NCI-H526 (cell line): Measurements from ENCODE around the gene RBFOX2.

ENCODE experiments used
- DNase-seq, 2 experiments: peaks; one replicate each; lab custom pipeline; 2025; lab: John Stamatoyannopoulos, UW

The RBFOX2 gene

GRCh38 chr22:35928285-35928798 is 100.3 kb downstream of the RBFOX2 start:
- DNase-seq = no peak

- no peak for DNase-seq
Observed at GRCh38 chr22:35923026-35923425, 105.6 kb downstream of the RBFOX2 start.

GRCh38 chr22:35921777-35922176 is 106.8 kb downstream of the RBFOX2 start:
- peak; percentile 18 to 64 for DNase-seq

GRCh38 chr22:35921044-35921443 is 107.6 kb downstream of the RBFOX2 start:
- DNase-seq = no peak

- no peak for DNase-seq
Observed at GRCh38 chr22:35919002-35919542, 109.6 kb downstream of the RBFOX2 start.

- no peak for DNase-seq
Observed at GRCh38 chr22:35918456-35918855, 110.2 kb downstream of the RBFOX2 start.

- no peak for DNase-seq
Observed at GRCh38 chr22:35917651-35918050, 111.0 kb downstream of the RBFOX2 start.

- no peak for DNase-seq
Observed at GRCh38 chr22:35915477-35916013, 113.1 kb downstream of the RBFOX2 start.

- DNase-seq = peak in 1 of 2 experiments; percentile 62
Observed at GRCh38 chr22:35914665-35915476, 113.8 kb downstream of the RBFOX2 start.

- no peak for DNase-seq
Observed at GRCh38 chr22:35914357-35914664, 114.3 kb downstream of the RBFOX2 start.

- no peak for DNase-seq
Observed at GRCh38 chr22:35913925-35914324, 114.7 kb downstream of the RBFOX2 start.

GRCh38 chr22:35912658-35913057 is 116.0 kb downstream of the RBFOX2 start:
- DNase-seq = no peak

GRCh38 chr22:35911877-35912276 is 116.7 kb downstream of the RBFOX2 start:
- DNase-seq = no peak

GRCh38 chr22:35910926-35911325 is 117.7 kb downstream of the RBFOX2 start:
- DNase-seq = no peak

- no peak for DNase-seq
Observed at GRCh38 chr22:35910003-35910769, 118.4 kb downstream of the RBFOX2 start.

- DNase-seq = no peak
Observed at GRCh38 chr22:35905894-35906293, 122.7 kb downstream of the RBFOX2 start.

- DNase-seq = no peak
Observed at GRCh38 chr22:35904752-35905151, 123.9 kb downstream of the RBFOX2 start.

- DNase-seq = no peak
Observed at GRCh38 chr22:35904336-35904692, 124.3 kb downstream of the RBFOX2 start.

- no peak for DNase-seq
Observed at GRCh38 chr22:35903571-35904335, 124.9 kb downstream of the RBFOX2 start.

- DNase-seq = peak; percentile 27 to 68
Observed at GRCh38 chr22:35900483-35901168, 128.0 kb downstream of the RBFOX2 start.

- DNase-seq = no peak
Observed at GRCh38 chr22:35899736-35900135, 128.9 kb downstream of the RBFOX2 start.
